Ascending aorta (tissue), 2 donors: ENCODE data around the gene SWAP70. TPM values are rescaled to one million over a fixed set of nuclear protein-coding genes. Genes with fewer than 3 reads are reported as not detected.

Experiments
- DNase-seq, 2 donors: peaks; one replicate each; pipeline ENCODE4 v3.0.0-alpha.2; 2019; ENCODE audit warnings: low spot score in 2 of 2
- H3K27ac ChIP-seq, 2 donors: fragments of 200-600 bp; sonication (generic); one replicate each; pipeline ENCODE4 v1.5.1; 2016 to 2017; ENCODE audit warnings: mild to moderate bottlenecking in 1 of 2
- H3K27me3 ChIP-seq: fragments of 200-600 bp; sonication (generic); one replicate; pipeline ENCODE4 v1.5.1; 2017
- H3K36me3 ChIP-seq, 2 donors: fragments of 200-600 bp; sonication (generic); one replicate each; pipeline ENCODE4 v1.5.1; 2016
- H3K4me1 ChIP-seq, 2 donors: fragments of 200-600 bp; sonication (generic); one replicate each; pipeline ENCODE4 v1.5.1; 2016 to 2017; ENCODE audit warnings: mild to moderate bottlenecking in 1 of 2
- H3K4me3 ChIP-seq, 2 donors: fragments of 200-600 bp; sonication (generic); one replicate each; pipeline ENCODE4 v1.5.1; 2016 to 2017; ENCODE audit warnings: mild to moderate bottlenecking in 1 of 2
- H3K9me3 ChIP-seq, 2 donors: fragments of 200-600 bp; sonication (generic); one replicate each; pipeline ENCODE4 v1.5.1; 2016
- CTCF ChIP-seq, 3 experiments: fragments of 200-600 bp in 2 of 3; fragments of 450-650 bp in 1 of 3; sonication (generic) in 2 of 3; IDR thresholded peaks; one replicate each; pipeline ENCODE4 v1.5.1; 2016 to 2019; ENCODE audit warnings: antibody characterized with exemption in 3 of 3, mild to moderate bottlenecking in 1 of 3, moderate library complexity in 1 of 3
- intact Hi-C: fragments of 100-400 bp; cut with DNase I; formaldehyde crosslinking; loops from one replicate; pipeline ENCODE4 v1.15.1; 2023
- total RNA-seq: library from RNA; depleted of rRNA; stranded (reverse); fragments of >200 nt; gene quantifications from one replicate; pipeline ENCODE4 v1.1.0, GENCODE V29; 2016

SWAP70 gene
- total RNA-seq, 1 donor from 2014 or later = 40.1 TPM

GRCh38 chr11:9722023-9722422 lies 58.1 kb downstream of the SWAP70 start:
- intact Hi-C loops = no loop called here
- no peak overlapping the region for H3K27ac ChIP-seq
- no peak for DNase-seq

GRCh38 chr11:9722893-9723292 lies 59.0 kb downstream of the SWAP70 start:
- no peak for DNase-seq
- H3K36me3 ChIP-seq = peaks cover 0 to 10% of the 10 kb centered on the region in 2 donors
- H3K27me3 ChIP-seq = no peaks in the 10 kb centered on the region
- no peak for TF ChIP-seq CTCF (IDR thresholded peaks at IDR 0.05)
- no peak overlapping the region for H3K27ac ChIP-seq
- no peak overlapping the region for H3K4me3 ChIP-seq
- H3K9me3 ChIP-seq = no peaks in the 10 kb centered on the region
- H3K4me1 ChIP-seq = peaks cover 0 to 18% of the 10 kb centered on the region in 2 donors
- intact Hi-C loops = no loop called here

More at GRCh38 chr11:9722023-9722422, 58.1 kb downstream of the SWAP70 start:
- no peaks in the 10 kb centered on the region for H3K27me3 ChIP-seq
- no peaks in the 10 kb centered on the region for H3K9me3 ChIP-seq
- peaks cover 3 to 27% of the 10 kb centered on the region in 2 donors for H3K4me1 ChIP-seq
- no peak for TF ChIP-seq CTCF (IDR thresholded peaks at IDR 0.05)
- H3K4me3 ChIP-seq = no peak overlapping the region
- peaks cover 0 to 10% of the 10 kb centered on the region in 2 donors for H3K36me3 ChIP-seq

DNA sequence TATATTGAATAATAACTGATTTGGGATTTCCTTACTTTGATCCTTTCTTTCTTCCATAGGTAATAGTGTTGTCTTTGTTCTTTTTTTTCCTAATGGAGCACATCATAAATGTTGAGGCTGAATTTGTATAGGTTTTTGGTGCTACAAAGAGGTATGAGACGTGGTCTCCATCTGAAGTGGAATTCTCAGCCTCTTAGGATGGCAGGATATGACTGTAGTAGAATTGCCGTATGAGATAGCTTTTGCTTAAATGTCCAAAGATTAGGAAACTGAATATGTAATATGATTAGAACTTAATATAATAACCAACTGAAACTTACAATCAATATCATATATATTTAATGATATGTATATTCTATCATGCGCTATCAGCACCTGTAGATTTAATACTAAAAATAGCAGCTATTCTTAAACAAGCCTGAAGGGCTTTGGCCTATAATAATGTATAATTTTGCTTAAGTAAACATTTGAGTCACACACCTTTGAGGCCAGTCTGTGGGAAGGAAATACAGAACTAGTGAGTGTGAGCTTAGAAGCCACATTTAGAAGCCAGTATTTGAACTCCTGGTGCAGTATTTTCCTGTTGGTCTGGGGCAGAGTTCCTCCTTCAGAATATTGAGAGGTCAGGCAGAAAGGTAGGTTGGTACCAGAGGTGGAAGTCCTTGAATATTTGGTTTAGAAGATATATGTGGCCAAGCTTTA lies 62.6 kb downstream of the SWAP70 start:
- Histone ChIP-seq H3K27ac (no peak overlapping the region), H3K4me1 (no peaks in the 10 kb centered on the region), H3K36me3 (peaks cover 15 to 25% of the 10 kb centered on the region in 2 donors), H3K27me3 (no peaks in the 10 kb centered on the region), H3K4me3 (no peak overlapping the region), H3K9me3 (no peaks in the 10 kb centered on the region)
- intact Hi-C loops = no loop called here
- no peak for DNase-seq
- no peak for TF ChIP-seq CTCF (IDR thresholded peaks at IDR 0.05)

- Histone ChIP-seq H3K27me3 (no peaks in the 10 kb centered on the region), H3K4me3 (no peak overlapping the region), H3K36me3 (peaks cover 22 to 36% of the 10 kb centered on the region in 2 donors), H3K9me3 (no peaks in the 10 kb centered on the region), H3K4me1 (no peaks in the 10 kb centered on the region), H3K27ac (no peak overlapping the region)
- intact Hi-C loops = no loop called here
- no peak for DNase-seq
- TF ChIP-seq CTCF (IDR thresholded peaks at IDR 0.05) = no peak
Observed at GRCh38 chr11:9728058-9728457, 64.2 kb downstream of the SWAP70 start.

DNA sequence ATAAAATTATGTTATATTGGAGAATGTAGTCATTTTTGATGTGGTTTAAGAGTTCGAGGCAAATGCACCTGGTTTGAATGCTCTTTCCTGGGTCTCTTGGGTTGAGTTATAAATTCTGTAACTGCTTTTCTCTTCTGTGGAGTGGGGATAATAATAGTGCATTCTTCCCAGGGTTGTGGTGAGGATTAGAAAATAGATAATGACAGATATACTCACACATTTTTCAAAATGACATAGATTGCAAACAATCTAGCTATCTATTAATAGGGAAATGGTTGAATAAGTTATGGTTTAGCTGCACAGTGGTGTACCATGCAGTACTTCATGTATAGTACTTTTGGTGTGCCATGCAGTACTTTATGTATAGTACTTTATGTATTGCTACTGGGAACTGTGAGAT lies 67.4 kb downstream of the SWAP70 start:
- Histone ChIP-seq H3K27me3 (no peaks in the 10 kb centered on the region), H3K27ac (no peak overlapping the region), H3K4me3 (no peak overlapping the region), H3K36me3 (peaks cover 27 to 58% of the 10 kb centered on the region in 2 donors), H3K4me1 (no peaks in the 10 kb centered on the region), H3K9me3 (peaks cover 0 to 5% of the 10 kb centered on the region in 2 donors)
- intact Hi-C loops = no loop called here
- DNase-seq = no peak
- no peak for TF ChIP-seq CTCF (IDR thresholded peaks at IDR 0.05)
